Activated naive CD8-positive, alpha-beta T cell (primary cell): ENCODE data around the gene PLA2R1.

ENCODE experiments used
- H3K27ac Mint-ChIP-seq: one replicate; pipeline ENCODE4 v1.8.0; 2021; ENCODE audit warnings: mixed read lengths
- H3K27me3 Mint-ChIP-seq: one replicate; pipeline ENCODE4 v1.8.0; 2021; ENCODE audit warnings: mixed read lengths
- H3K36me3 Mint-ChIP-seq: one replicate; pipeline ENCODE4 v1.8.0; 2021; ENCODE audit warnings: mixed read lengths
- H3K4me1 Mint-ChIP-seq: one replicate; pipeline ENCODE4 v1.8.0; 2021; ENCODE audit warnings: low read depth, mixed read lengths
- H3K4me3 Mint-ChIP-seq: one replicate; pipeline ENCODE4 v1.8.0; 2021; ENCODE audit warnings: mild to moderate bottlenecking, mixed read lengths
- H3K9me3 Mint-ChIP-seq: one replicate; pipeline ENCODE4 v1.8.0; 2021; ENCODE audit warnings: low read depth, mixed read lengths

PLA2R1 gene

DNA sequence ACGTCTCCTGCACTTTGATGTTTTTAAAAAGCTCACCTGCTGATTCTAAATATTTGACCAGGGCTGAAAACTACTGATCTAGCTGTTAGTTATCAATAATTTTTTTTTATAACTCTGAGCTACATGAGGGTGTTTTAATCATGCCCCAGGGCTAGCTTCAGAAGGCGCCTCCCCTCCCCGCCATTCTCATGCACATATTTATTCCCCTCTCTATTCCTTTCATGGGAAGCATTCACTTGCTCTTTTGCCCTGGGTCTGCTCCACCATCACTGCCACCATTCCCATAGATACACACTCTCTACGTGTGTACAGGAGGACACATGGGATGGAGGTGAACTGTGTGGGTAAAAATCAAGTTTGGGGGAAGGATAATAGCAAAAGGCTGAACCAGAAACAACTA is 101.0 kb downstream of the PLA2R1 start:
- H3K9me3 Mint-ChIP-seq: no peaks in the 10 kb centered on the region
- H3K36me3 Mint-ChIP-seq: no peaks in the 10 kb centered on the region
- no peak overlapping the region for H3K4me3 Mint-ChIP-seq
- peaks cover 11% of the 10 kb centered on the region for H3K4me1 Mint-ChIP-seq
- H3K27me3 Mint-ChIP-seq: no peaks in the 10 kb centered on the region
- no peak overlapping the region for H3K27ac Mint-ChIP-seq

DNA sequence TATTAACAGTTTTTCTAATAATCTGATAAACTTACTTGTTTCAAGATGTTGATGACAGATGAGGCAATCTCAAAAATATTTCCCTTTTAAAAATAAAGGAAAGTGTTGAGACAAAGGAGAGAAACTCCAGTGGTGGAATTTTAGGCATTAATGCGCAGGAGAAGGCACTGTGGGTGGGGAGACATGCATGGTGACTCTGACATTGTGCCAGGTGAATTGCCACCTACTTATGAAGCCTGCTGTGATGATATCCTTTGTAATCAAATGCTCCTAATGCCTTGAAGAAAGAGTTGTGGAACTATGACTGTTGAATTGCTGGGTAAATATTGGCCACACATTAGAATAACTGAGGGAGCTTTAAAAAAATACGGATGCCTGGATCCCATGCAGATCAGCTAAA is 101.4 kb downstream of the PLA2R1 start:
- H3K4me3 Mint-ChIP-seq: no peak overlapping the region
- no peaks in the 10 kb centered on the region for H3K27me3 Mint-ChIP-seq
- no peaks in the 10 kb centered on the region for H3K9me3 Mint-ChIP-seq
- no peak overlapping the region for H3K27ac Mint-ChIP-seq
- peaks cover 11% of the 10 kb centered on the region for H3K4me1 Mint-ChIP-seq
- no peaks in the 10 kb centered on the region for H3K36me3 Mint-ChIP-seq

DNA sequence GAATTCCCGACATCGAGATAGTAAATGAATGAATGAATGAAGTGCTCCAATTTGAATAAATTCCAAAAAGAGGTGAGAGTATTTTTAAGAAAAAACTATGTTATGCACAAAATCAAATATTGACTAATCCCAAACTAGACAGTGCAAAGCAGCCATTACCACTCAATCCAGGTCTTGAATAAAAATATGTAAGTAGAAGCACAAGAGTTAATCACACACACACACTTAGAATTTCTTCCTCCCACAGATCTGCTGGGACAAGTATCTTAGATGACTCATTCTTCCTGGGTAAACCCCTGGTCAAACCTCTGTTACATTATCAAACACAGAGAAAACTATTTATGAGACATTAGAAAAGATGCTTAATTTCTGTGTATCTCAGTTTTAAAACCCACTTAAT is 102.0 kb downstream of the PLA2R1 start:
- no peaks in the 10 kb centered on the region for H3K27me3 Mint-ChIP-seq
- no peak overlapping the region for H3K27ac Mint-ChIP-seq

DNA sequence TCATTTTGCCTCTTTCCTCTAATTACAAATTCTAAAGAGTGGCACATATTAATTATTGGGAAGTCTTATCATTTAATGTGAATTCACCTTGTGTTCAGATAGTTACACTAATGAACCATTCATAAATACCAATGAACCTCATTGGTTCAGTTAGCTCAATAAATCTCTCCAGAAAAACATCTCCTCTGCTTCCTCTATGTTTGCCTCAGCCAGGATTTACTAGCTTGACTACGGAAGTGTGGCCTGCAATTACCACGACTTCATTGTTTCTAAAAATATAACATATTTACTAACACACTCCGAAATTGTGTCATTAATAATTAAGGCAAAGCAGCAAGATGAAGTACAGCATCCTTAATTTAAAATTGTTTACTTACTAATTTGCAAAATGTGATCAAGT is 103.3 kb downstream of the PLA2R1 start:
- Mint-ChIP-seq H3K9me3 (no peaks in the 10 kb centered on the region), H3K27me3 (no peaks in the 10 kb centered on the region), H3K36me3 (no peaks in the 10 kb centered on the region), H3K4me3 (no peak overlapping the region), H3K4me1 (peaks cover 11% of the 10 kb centered on the region), H3K27ac (no peak overlapping the region)

More for the DNA sequence above, 102.0 kb downstream of the PLA2R1 start:
- no peaks in the 10 kb centered on the region for H3K9me3 Mint-ChIP-seq
- H3K4me1 Mint-ChIP-seq: peaks cover 11% of the 10 kb centered on the region
- no peaks in the 10 kb centered on the region for H3K36me3 Mint-ChIP-seq
- no peak overlapping the region for H3K4me3 Mint-ChIP-seq

DNA sequence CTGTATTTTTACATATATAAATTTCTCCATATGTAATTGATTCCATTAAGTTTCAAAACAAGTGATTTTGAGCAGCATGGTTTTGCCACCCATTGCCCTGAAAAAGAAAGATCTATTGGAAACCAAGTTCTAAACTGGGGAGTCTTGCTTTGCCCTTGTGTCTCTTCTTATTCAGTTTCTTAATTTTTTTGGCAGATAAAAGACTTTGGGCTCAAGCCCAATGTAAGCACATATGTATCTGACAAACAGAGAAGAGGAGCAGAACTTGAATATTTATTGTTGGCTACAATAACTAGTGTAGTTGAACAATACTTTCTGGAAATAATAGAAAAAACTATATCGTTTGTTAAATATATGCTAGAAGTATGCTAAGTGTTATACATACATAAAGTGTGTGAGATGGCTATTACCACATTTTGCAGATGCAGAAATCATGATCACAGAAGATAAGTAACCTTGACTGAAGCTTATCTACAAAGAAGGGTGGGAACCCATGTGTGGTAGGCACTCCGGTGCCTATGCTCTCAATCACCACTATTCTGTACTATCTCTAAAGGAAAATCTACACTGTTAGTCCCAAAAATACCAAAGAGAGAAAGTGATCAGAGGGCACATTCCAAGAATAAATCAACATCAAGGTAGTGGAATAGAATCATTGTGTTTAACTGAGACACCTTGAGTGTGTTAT is 109.1 kb downstream of the PLA2R1 start:
- Mint-ChIP-seq H3K9me3 (no peaks in the 10 kb centered on the region), H3K27me3 (peaks cover 7% of the 10 kb centered on the region), H3K36me3 (no peaks in the 10 kb centered on the region), H3K4me1 (no peaks in the 10 kb centered on the region), H3K27ac (no peak overlapping the region), H3K4me3 (no peak overlapping the region)

DNA sequence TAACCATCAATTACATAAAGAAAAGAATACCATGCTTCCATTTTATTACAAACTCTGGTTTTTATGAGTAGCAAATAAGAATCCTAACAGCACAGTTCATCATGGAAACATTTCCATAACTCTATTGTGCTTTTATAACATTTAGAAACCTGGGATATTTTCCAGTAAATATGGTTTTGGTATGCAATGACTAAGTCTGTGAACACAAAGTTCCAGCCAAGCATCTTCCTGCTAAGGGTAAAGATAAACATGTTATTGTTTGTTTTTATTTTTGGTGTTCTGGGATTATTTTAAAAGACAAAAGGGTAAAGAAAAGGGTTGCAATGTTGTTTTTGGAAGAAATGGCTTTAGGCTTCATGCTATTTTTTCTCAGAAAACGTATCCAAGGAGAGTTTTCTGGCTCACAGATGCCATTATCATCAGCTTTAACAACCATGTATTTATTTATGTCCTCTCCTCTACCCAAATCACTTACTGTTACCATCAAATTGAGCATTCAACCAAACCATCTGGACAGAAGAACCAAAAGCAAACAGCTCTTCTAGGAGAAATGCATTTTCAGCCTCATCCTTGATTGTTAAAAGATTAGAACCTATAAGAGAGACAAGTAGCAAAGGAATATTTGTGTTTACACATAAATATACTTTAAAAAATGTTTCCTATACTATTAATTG is 116.0 kb downstream of the PLA2R1 start:
- Mint-ChIP-seq H3K9me3 (no peaks in the 10 kb centered on the region), H3K36me3 (no peaks in the 10 kb centered on the region), H3K4me1 (no peaks in the 10 kb centered on the region), H3K4me3 (no peak overlapping the region), H3K27me3 (peaks cover 7% of the 10 kb centered on the region), H3K27ac (no peak overlapping the region)

DNA sequence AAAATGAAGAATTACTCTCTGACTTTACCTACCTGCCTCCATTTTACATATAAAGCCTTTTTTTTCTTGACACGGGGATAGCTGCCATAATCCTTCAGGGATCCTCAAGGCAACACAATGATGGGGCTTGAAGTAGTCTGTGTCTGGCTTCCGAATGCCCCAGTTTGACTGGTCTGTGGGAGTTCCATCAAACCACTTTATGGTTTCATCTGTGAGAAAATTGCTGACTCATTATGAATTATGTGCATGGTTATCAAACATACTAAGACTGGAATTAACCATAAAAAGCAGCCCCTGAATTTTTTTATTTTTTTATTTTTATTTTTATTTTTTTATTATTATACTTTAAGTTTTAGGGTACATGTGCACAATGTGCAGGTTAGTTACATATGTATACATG is 117.5 kb downstream of the PLA2R1 start:
- Mint-ChIP-seq H3K36me3 (no peaks in the 10 kb centered on the region), H3K4me3 (no peak overlapping the region)

DNA sequence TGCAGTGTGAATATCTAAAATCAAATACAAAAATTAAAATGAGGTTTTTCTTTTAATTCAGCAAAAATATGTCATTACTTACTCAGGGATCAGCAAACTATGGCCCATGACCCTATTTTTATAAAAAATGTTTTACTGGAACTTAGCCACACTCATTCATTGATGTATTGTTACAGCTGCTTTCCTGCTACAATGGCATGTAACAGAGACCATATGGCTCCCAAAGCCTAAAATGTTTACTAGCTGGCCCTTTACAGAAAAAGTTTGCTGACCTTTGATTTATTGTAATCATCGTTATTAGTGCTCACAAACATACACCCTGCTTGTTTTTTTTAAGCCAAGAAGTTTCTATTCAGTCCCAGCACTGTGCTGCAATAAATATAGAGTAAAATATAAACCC is 120.3 kb downstream of the PLA2R1 start:
- Mint-ChIP-seq H3K4me3 (no peak overlapping the region), H3K27me3 (no peaks in the 10 kb centered on the region), H3K36me3 (no peaks in the 10 kb centered on the region), H3K27ac (no peak overlapping the region), H3K4me1 (no peaks in the 10 kb centered on the region), H3K9me3 (no peaks in the 10 kb centered on the region)

More for the DNA sequence above, 117.5 kb downstream of the PLA2R1 start:
- no peak overlapping the region for H3K27ac Mint-ChIP-seq
- no peaks in the 10 kb centered on the region for H3K9me3 Mint-ChIP-seq
- H3K4me1 Mint-ChIP-seq: no peaks in the 10 kb centered on the region
- peaks cover 3% of the 10 kb centered on the region for H3K27me3 Mint-ChIP-seq

DNA sequence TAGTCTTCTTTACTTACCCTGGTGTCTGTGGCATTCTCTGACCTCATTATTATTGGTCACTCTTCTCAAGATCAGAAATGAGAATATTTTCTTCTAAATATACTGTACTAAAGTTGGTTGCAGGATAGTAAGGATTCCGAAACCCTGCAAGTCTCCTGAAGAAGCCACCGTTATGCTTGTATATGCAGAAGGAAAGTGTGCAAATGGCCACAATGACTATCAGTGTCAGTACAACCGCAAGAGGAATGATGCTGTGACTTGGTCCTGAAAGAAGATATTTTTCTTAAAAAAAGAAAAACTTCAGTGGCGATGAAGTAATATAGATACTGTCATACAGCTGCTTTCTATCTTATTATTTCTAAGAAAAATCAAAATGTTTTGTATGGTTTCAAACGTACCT is 120.7 kb downstream of the PLA2R1 start:
- Mint-ChIP-seq H3K36me3 (no peaks in the 10 kb centered on the region), H3K4me1 (no peaks in the 10 kb centered on the region), H3K27me3 (no peaks in the 10 kb centered on the region), H3K4me3 (no peak overlapping the region), H3K9me3 (no peaks in the 10 kb centered on the region), H3K27ac (no peak overlapping the region)

DNA sequence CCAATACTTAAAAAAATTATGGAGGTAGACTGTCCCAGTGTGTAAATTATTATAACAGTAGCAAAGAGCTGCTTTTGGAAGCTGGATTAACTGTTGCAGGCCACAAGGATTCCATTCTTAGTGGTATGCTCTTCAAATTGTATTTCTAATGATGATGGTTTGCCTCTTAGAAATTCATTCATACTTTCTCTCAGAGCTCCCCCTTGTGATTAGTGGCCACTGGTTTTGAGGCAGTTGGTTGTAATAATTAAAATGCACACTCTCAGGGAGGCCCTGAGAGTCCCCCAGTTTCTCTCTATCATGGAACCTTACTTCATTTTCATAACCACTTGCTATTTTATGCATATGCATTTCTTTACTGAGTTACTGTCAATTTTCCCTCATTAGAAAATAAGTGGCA is 122.5 kb downstream of the PLA2R1 start:
- Mint-ChIP-seq H3K36me3 (no peaks in the 10 kb centered on the region), H3K4me1 (no peaks in the 10 kb centered on the region), H3K4me3 (no peak overlapping the region), H3K9me3 (no peaks in the 10 kb centered on the region), H3K27ac (no peak overlapping the region), H3K27me3 (no peaks in the 10 kb centered on the region)

DNA sequence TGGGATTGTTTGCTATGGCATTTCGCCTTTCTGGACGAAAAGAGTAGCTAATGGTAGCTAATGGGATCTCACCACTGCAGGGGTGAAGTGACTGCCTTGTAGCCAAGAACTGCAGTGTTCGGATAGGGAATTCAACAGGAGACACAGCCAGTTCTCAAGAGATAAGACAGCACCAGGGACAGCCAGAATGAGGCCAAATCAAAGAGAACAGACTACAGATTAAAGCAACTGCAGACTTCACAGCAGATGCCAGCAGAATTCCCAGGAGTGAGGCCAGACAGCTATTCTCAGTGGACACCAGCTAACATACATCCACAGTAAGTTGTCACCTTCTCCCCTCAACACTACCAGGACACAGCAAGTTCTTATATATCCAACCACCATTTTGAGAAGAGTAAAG is 124.0 kb downstream of the PLA2R1 start:
- Mint-ChIP-seq H3K4me1 (no peaks in the 10 kb centered on the region), H3K27ac (no peak overlapping the region), H3K27me3 (peaks cover under 1% of the 10 kb centered on the region), H3K4me3 (no peak overlapping the region), H3K9me3 (no peaks in the 10 kb centered on the region), H3K36me3 (no peaks in the 10 kb centered on the region)

DNA sequence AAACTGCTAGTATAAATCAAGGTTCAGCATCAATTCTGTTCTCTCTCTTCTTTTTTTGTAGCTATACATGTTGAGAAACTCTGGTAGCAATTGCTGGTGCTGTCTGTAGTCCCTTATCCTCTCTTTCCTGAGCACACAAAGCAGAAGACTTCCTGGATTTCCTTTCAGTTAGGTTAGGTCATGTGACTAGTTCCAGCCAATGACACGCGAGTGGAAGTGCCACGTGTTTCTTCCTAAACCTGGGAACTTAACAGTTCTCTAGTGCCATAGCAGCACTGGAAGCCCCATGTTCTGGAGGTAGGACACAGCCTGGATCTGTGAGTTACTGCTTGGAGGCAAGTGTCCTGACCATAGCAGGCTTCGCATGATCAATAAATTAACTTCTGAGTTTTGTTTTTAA is 125.9 kb downstream of the PLA2R1 start:
- Mint-ChIP-seq H3K9me3 (no peaks in the 10 kb centered on the region), H3K4me1 (no peaks in the 10 kb centered on the region), H3K27me3 (peaks cover 3% of the 10 kb centered on the region), H3K4me3 (no peak overlapping the region), H3K27ac (no peak overlapping the region), H3K36me3 (no peaks in the 10 kb centered on the region)

DNA sequence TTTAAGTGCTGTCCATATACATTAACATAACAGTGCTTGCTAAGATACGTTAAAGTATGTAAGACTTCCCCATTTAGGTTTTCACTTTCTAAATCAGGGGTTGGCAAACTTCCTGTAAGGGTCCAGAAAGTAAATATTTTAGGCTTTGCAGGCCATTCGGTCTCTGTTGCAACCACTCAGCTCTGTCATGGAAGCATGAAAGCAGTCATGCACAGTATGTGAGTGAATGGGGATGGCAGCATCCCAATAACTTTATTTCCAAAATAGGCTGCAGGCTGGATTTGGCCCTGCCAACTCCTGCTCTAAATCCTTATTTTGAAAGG is 128.7 kb downstream of the PLA2R1 start:
- H3K4me3 Mint-ChIP-seq: no peak overlapping the region
- no peaks in the 10 kb centered on the region for H3K9me3 Mint-ChIP-seq
- peaks cover 6% of the 10 kb centered on the region for H3K27me3 Mint-ChIP-seq
- H3K27ac Mint-ChIP-seq: no peak overlapping the region
- no peaks in the 10 kb centered on the region for H3K4me1 Mint-ChIP-seq
- no peaks in the 10 kb centered on the region for H3K36me3 Mint-ChIP-seq

DNA sequence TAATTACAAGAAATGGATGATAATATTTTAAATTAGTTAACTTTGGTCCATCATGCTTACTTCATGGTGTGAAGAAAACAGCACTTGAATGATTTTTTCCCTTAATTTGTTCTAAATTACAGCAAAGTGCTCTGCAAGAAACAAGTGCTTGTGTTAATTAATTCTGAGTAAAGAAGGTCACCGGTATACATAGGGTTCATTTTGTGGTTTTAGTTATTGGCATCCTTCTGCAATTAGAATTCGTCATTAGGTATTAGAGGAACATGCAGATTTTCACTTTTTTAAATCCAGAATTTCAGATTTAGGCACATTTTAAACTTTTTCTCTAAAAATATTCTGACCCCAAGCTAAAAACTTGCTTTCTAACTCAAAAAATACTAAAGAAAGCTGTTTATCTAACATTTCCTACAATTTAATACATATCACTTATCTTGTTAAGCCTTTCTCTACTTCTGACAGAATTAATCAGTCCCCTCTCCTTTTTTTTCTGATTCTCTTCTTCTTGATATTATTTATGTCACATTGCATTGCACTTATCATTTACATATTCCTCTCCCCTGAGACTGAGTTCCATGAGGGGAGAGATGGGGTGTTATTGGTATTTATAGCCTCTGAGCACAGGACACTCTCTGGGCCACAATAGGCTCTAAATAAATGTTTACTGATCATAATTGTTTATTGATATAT is 129.2 kb downstream of the PLA2R1 start:
- Mint-ChIP-seq H3K27me3 (peaks cover 6% of the 10 kb centered on the region), H3K27ac (no peak overlapping the region), H3K4me3 (no peak overlapping the region), H3K9me3 (no peaks in the 10 kb centered on the region), H3K36me3 (no peaks in the 10 kb centered on the region), H3K4me1 (no peaks in the 10 kb centered on the region)

DNA sequence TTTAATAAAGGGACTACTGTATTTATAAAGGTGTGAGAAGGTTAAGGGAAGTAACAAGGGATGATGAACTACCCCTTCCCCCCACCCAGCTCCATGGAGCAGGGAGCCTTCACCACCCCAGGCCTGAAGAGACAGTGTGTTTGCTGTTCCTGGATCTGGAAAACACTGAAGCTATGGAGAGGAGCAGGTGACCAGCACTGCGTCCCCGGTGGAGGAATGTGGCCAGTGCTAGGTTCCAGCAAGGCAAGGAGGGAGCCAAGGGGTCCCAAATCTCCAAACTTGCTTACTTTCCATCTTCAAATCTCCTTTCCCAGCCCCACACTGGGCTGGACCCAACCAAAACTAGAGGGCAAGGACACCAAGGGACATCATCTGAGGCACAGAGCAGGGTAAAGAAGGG is 135.7 kb downstream of the PLA2R1 start:
- Mint-ChIP-seq H3K4me1 (no peaks in the 10 kb centered on the region), H3K27ac (no peak overlapping the region), H3K4me3 (no peak overlapping the region), H3K36me3 (no peaks in the 10 kb centered on the region), H3K27me3 (peaks cover 12% of the 10 kb centered on the region), H3K9me3 (no peaks in the 10 kb centered on the region)
